Erythroblast (primary cell): ENCODE measurements around the gene CCNG2.

Source experiments
- GATA1 ChIP-seq: IDR thresholded peaks from 2 replicates; pipeline ENCODE4 v1.6.1; 2011; ENCODE audit warnings: low read depth, mild to moderate bottlenecking, control low read depth, low read length, moderate library complexity
- POLR2A ChIP-seq: IDR thresholded peaks from 2 replicates; pipeline ENCODE4 v1.6.1; 2011; ENCODE audit warnings: mild to moderate bottlenecking, low read length

DNA sequence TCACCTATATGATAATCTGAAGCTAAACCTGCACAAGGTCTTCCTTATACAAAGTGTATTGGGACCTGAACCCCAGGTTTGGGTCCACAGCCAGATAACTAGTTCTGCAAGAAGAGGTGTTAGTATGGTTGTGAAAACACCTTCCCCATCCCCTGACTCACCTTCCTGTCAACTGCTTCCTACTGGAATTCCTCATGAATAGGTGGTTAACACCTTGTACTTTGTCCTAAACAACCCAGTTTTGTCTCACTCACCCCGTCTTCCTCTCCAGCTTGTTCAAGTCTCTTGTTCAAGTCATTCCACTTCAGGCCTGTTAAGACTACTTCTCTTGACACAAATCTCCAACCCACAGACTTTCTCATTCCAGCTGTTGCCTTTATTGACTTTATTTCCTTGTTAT, 45.5 kb downstream of the CCNG2 start:
- TF ChIP-seq POLR2A = no peak
- no peak for TF ChIP-seq GATA1
